ENCODE results near the gene OTX1. TPM values are rescaled to one million over a fixed set of nuclear protein-coding genes. Genes with fewer than 3 reads are reported as not detected.

Gene OTX1
- total and polyA plus RNA-seq, 2 of the 4 experiments (the other 2 are of a cell fraction) = 0.03 TPM; not detected in 1

GRCh38 chr2:63009490-63009889, 41.1 kb upstream of the OTX1 start:
- no peak overlapping the region for H2BK15ac ChIP-seq (ENCODE audit: low read depth, low read length)
- ChIA-PET POLR2A (ENCODE audit: unreplicated experiment) (no interaction called here), CTCF (no interaction called here)
- H4K8ac ChIP-seq (ENCODE audit: low read depth in 2 of 2, low read length in 2 of 2) = no peak overlapping the region
- H3K9me3 ChIP-seq (ENCODE audit: control insufficient read depth, insufficient read depth, low read length) = no peaks in the 10 kb centered on the region
- H3K27me3 ChIP-seq (ENCODE audit: control insufficient read depth, insufficient read depth, low read length) = no peaks in the 10 kb centered on the region
- no peaks in the 10 kb centered on the region for H4K20me1 ChIP-seq (ENCODE audit: insufficient read depth, low read length)
- peaks cover 3% of the 10 kb centered on the region for H3K4me1 ChIP-seq (ENCODE audit: control insufficient read depth, insufficient read depth, low read length)
- no peak overlapping the region for H2AK9ac ChIP-seq (replicated peaks; ENCODE audit: low read depth, low read length, poor library complexity)
- no peaks in the 10 kb centered on the region for H3K36me3 ChIP-seq (ENCODE audit: control insufficient read depth, insufficient read depth, low read length)
- DNase-seq = no peak
- H3K14ac ChIP-seq (replicated peaks; ENCODE audit: low read depth, low read length) = no peak overlapping the region
- H3K27ac ChIP-seq (ENCODE audit: insufficient read depth, low read length) = no peak overlapping the region
- no peak for TF ChIP-seq CHD1 (IDR thresholded peaks at IDR 0.05; ENCODE audit: low read depth, low read length)
- H2BK20ac ChIP-seq (ENCODE audit: low read depth, low read length) = no peak overlapping the region
- H3K9ac ChIP-seq (ENCODE audit: low read depth, low read length) = no peak overlapping the region
- H3K23ac ChIP-seq (ENCODE audit: low read depth, low read length) = no peak overlapping the region
- H3K18ac ChIP-seq (ENCODE audit: low read depth, low read length) = no peak overlapping the region
- no peak overlapping the region for H3K4me3 ChIP-seq (ENCODE audit: insufficient read depth, low read depth, low read length)
- no peak overlapping the region for H2BK120ac ChIP-seq (ENCODE audit: low read depth, low read length)
- no peak overlapping the region for H4K5ac ChIP-seq (ENCODE audit: low read depth, low read length)
- no peaks in the 10 kb centered on the region for H3K9me1 ChIP-seq (ENCODE audit: insufficient read depth, low read length)
- H2AK5ac ChIP-seq (ENCODE audit: low read depth, low read length) = no peak overlapping the region
- no peak overlapping the region for H3K4me2 ChIP-seq (ENCODE audit: low read depth, low read length)
- no peak overlapping the region for H3K4ac ChIP-seq (ENCODE audit: low read depth, low read length)
- H2AFZ ChIP-seq (replicated peaks; ENCODE audit: low read length, poor library complexity) = no peak overlapping the region
- no peak overlapping the region for H3K56ac ChIP-seq (ENCODE audit: extremely low read depth, insufficient read depth, low read length)
- dilution Hi-C loops (cut with HindIII; ENCODE audit: low sequenced_read_pairs, unreplicated experiment) = no loop called here
- H4K91ac ChIP-seq (ENCODE audit: insufficient read depth, low read depth, low read length) = no peak overlapping the region
- intact Hi-C loops (cut with micrococcal nuclease) = no loop called here
- in situ Hi-C loops (cut with MboI; ENCODE audit: low sequenced_read_pairs) = no loop called here
- H2BK5ac ChIP-seq (ENCODE audit: low read depth, low read length, poor library complexity, severe bottlenecking) = no peak overlapping the region
- no TSS peak for BruUV-seq (replicated peaks)
- no peaks in the 10 kb centered on the region for H3K79me1 ChIP-seq (ENCODE audit: low read depth in 1 of 2, low read length in 2 of 2)
- no peak for ATAC-seq (ENCODE audit: low read depth)

Measured in IMR-90 (cell line).